ENCODE measurements around the gene CDH13.

Gene CDH13

GRCh38 chr16:83813823-83814658 is 1187.3 kb downstream of the CDH13 start:
- no peak for TF ChIP-seq CTCF (IDR thresholded peaks at IDR 0.05)
- H3K4me3 ChIP-seq: no peak overlapping the region
- peak overlapping the region in 1 of 2 donors; percentile 3 for H3K27ac ChIP-seq

GRCh38 chr16:83814659-83814985 is 1187.9 kb downstream of the CDH13 start:
- Histone ChIP-seq H3K27ac (no peak overlapping the region), H3K27me3 (no peaks in the 10 kb centered on the region), H3K4me3 (no peak overlapping the region), H3K4me1 (peaks cover 0 to 38% (median 24%) of the 10 kb centered on the region in 4 donors), H3K9me3 (no peaks in the 10 kb centered on the region), H3K36me3 (peaks cover under 1 to 16% (median 3%) of the 10 kb centered on the region in 3 donors)
- peak in 1 of 2 donors; percentile 17 for DNase-seq
- intact Hi-C loops (cut with DNase I; ENCODE audit: low total_unique reads): no loop called here
- TF ChIP-seq CTCF (IDR thresholded peaks at IDR 0.05): no peak

More at GRCh38 chr16:83813823-83814658, 1187.3 kb downstream of the CDH13 start:
- DNase-seq: peak in 1 of 2 donors; percentile 40
- peaks cover 3 to 16% (median 3%) of the 10 kb centered on the region in 3 donors for H3K36me3 ChIP-seq
- no peaks in the 10 kb centered on the region for H3K27me3 ChIP-seq
- H3K4me1 ChIP-seq: peaks cover 0 to 44% (median 28%) of the 10 kb centered on the region in 4 donors
- H3K9me3 ChIP-seq: no peaks in the 10 kb centered on the region
- intact Hi-C loops (cut with DNase I; ENCODE audit: low total_unique reads): no loop called here

- no peak for DNase-seq
- Histone ChIP-seq H3K27ac (no peak overlapping the region), H3K4me1 (peaks cover 0 to 14% (median 6%) of the 10 kb centered on the region in 4 donors), H3K36me3 (peaks cover 0 to 11% (median 3%) of the 10 kb centered on the region in 3 donors), H3K4me3 (no peak overlapping the region), H3K27me3 (no peaks in the 10 kb centered on the region), H3K9me3 (no peaks in the 10 kb centered on the region)
- intact Hi-C loops (cut with DNase I; ENCODE audit: low total_unique reads): no loop called here
- no peak for TF ChIP-seq CTCF (IDR thresholded peaks at IDR 0.05)
Observed at GRCh38 chr16:83817022-83817421, 1190.3 kb downstream of the CDH13 start.

GRCh38 chr16:83818276-83818675 is 1191.5 kb downstream of the CDH13 start:
- no peak for TF ChIP-seq CTCF (IDR thresholded peaks at IDR 0.05)
- Histone ChIP-seq H3K36me3 (no peaks in the 10 kb centered on the region), H3K4me1 (peaks cover 0 to 12% (median 6%) of the 10 kb centered on the region in 4 donors), H3K9me3 (no peaks in the 10 kb centered on the region), H3K27ac (no peak overlapping the region), H3K4me3 (no peak overlapping the region), H3K27me3 (no peaks in the 10 kb centered on the region)
- intact Hi-C loops (cut with DNase I; ENCODE audit: low total_unique reads): no loop called here
- no peak for DNase-seq

GRCh38 chr16:83819361-83819760 is 1192.6 kb downstream of the CDH13 start:
- DNase-seq: no peak
- no peaks in the 10 kb centered on the region for H3K36me3 ChIP-seq
- no peaks in the 10 kb centered on the region for H3K9me3 ChIP-seq
- H3K27me3 ChIP-seq: no peaks in the 10 kb centered on the region
- TF ChIP-seq CTCF (IDR thresholded peaks at IDR 0.05): no peak
- intact Hi-C loops (cut with DNase I; ENCODE audit: low total_unique reads): no loop called here
- H3K4me3 ChIP-seq: no peak overlapping the region
- H3K27ac ChIP-seq: no peak overlapping the region
- H3K4me1 ChIP-seq: peaks cover 0 to 6% (median 2%) of the 10 kb centered on the region in 4 donors

Data from tibial artery (tissue), 4 donors.